HG03457 (cell line): Measurements from ENCODE around the gene DNAL1.
"Not testable (repeated sequence)": the region's sequence is repeated elsewhere in the genome, so short reads cannot be mapped to it uniquely, and the experiment has no call there.

Source experiments
- ATAC-seq: cut with Tn5 transposase; IDR thresholded peaks from one replicate; pipeline ENCODE4 v1.9.1; 2021; ENCODE audit warnings: moderate number of reproducible peaks; ENCODE audit not compliant: unreplicated experiment

Gene DNAL1, protein sequence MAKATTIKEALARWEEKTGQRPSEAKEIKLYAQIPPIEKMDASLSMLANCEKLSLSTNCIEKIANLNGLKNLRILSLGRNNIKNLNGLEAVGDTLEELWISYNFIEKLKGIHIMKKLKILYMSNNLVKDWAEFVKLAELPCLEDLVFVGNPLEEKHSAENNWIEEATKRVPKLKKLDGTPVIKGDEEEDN

DNA sequence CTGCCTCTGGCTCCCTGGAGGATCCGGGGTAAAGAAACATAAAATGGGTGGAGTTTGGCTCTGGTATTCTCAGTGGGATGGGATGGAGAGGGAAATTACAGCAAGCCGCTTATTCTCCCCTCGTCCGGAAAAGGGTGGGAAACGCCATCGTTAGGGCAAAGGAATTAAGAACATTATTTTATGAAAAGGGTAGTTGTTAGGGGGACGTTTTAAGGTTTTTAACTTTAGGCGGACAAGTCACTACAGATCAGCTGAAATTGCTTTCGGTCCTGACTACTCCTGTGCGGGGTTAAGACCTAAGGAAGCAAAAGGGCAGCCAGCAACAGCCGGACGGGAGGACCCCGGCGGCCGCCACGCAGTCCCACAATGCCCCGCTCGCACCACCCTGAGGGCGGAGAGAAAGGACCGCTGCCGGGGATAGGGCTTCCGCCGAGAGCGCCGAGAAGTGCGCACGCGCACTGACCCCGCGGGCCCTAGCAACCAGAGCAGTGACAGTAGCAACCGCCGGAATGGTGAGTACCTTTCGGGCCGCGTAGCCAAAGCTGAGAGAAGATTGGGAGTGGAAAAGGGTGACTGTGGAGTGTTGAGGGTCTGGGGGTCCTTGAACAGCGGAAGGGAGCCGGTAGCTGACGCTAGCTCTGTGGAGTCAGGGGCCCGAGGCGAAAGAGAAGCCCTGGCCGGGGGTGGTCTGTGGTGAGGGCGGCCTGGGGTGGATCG is at the start of gene DNAL1:
TSS of gene DNAL1 (plus strand) at position 456 of the 717 bp plus-strand sequence. CDS start at position 510, 54 bp downstream.
- peak; percentile 90 for ATAC-seq

DNA sequence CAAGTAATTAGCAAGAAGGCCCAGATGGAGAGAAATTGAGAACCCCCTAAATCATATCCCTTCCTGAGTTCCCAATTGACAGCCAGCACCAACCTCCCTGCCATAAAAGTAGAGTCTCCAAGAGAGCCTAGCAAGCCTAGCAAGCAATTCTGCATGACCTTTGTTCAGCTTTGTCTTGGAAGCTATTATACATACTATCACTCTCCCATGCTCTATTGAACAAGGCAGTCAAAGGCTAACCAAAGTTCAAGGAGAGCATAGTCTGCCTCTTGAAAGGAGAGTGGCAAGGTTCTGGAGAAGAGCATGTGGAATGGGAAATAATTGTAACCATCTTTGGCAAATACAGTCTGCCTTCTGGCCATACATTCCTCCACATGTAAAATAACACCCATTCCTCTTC is 45.3 kb upstream of the DNAL1 start:
- no peak for ATAC-seq

DNA sequence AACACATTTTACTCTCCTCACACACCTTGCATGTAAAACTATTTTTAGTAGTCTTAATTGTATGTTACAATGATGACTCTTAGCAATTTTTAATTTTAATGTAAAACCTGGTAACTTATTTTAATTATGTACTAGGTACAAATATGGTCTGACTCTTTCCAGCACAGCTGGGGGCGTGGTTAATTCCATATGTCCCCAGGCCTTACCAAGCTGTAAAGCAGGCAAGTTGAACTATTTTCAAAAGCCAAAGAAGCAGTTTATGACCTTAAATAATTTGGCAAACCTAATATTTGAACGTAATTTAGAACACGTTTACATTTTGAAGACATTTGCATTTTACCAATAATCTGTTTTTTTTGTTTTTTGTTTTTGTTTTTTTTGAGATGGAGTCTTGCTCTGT is 41.8 kb upstream of the DNAL1 start:
- no peak for ATAC-seq

DNA sequence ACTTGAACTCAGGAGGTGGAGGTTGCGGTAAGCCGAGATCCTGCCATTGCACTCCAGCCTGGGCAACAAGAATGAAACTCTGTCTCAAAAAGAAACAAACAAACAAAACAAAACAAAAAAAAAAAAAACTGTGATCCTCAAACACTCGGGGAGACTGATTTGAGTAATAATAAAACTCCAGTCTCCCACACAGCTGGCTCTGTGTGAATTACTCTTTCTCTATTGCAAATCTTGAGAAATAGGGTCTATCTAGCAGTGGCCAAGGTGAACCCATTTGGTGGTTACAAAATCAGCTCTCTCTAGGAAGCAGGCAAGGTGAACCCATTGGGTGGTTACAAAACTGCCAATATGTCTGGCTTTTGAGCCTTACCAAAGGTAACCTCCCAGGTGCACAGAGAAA is 38.5 kb upstream of the DNAL1 start:
- ATAC-seq, result no peak

DNA sequence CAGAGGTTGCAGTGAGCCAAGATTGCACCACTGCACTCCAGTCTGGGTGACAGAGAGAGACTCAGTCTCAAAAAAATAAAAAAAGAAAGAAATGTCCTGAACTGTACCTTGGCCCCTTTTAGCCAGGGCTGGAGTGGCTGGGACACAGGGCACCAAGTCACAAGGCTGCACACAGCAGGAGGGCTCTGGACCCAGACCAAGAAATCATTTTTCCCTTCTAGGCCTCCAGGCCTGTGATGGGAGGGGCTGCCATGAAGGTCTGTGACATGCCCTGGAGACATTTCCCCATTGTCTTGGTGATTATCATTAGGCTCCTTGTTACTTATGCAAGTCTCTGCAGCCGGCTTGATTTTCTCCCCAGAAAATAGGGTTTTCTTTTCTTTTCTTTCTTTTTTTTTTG is 37.5 kb upstream of the DNAL1 start:
- ATAC-seq, result no peak

DNA sequence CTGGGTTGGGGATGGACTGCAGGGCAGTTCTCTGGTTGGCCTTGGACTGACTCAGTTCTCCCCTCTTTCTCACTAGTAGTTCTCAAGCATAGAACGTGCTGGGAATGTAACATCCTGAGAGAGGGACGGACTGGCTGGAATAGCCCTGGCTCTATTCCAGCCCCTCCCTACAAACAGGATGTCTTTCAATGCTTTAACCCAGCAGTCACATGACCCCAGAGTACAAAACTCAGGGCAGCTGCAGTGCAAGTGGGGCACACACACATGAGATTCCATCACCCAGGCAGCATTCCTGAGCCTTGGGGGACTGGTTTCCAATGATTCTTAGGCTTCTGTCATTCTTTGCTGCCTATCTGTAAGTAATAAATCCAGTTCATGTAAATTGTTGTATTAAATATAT is 34.1 kb upstream of the DNAL1 start:
- no peak for ATAC-seq

DNA sequence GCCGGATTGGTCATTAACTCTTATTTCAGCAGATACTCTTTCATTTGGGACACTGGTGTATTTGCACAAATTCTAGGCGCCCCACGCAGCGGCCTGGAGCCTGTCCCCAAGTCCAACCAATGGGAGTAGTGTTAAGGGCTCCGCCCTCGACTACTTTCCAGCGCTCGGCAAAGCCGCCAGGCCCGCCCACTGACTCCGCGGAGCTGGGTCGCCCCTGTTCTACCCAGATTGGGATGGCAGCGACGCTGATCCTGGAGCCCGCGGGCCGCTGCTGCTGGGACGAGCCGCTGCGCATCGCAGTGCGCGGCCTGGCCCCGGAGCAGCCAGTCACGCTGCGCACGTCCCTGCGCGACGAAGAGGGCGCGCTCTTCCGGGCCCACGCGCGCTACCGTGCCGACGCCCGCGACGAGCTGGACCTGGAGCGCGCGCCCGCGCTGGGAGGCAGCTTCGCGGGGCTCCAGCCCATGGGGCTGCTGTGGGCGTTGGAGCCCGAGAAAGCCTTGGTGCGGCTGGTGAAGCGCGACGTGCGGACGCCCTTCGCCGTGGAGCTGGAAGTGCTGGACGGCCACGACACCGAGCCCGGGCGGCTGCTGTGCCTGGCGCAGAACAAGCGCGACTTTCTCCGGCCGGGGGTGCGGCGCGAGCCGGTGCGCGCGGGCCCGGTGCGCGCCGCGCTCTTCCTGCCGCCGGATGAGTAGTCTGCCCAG is 32.3 kb upstream of the DNAL1 start, which contains the start of gene ACOT6:
TSS of gene ACOT6 (plus strand) at position 179 of the 707 bp plus-strand sequence. CDS start at position 234, 55 bp downstream.
- peak; percentile 48 for ATAC-seq

DNA sequence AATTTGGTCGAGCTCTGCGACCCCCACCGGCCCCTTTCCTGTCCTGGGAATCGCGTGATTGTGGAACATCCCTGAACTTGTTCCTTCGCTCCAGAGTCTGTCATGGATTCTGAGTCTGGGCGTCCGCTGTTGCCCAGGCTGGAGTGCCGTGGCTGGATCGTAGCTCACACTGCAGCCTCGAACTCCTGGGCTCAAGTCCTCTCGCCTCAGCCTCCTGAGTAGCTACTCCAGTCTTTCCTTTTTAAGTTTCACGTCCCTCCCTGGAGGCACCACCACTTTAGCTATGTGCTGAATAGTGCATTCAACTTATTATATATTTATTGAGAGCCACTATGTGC is 31.8 kb upstream of the DNAL1 start:
- no peak for ATAC-seq

DNA sequence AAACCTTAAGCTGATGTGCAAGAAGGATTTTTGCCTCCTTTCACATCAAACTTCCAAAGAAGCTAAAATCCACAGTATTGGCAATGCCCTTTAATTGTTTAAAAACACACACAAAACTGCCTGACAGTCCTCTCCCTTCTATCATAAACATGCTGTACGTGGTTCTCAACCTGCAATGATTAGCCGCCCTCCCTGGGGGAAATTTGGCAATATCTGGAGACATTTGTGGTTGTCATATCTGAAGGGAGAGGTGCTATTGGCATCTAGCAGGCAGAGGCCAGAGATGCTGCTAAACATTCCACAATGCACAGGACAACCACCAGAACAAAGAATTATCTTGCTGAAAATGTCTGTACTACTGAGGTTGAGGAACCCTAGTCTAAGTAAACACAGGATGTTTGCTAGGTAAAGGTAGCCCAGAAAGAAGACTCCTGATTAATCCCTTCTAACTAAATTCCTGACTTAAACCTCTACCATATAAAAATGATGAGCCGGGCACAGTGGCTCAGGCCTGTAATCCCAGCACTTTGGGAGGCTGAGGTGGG is 31.3 kb upstream of the DNAL1 start:
- ATAC-seq, result no peak

DNA sequence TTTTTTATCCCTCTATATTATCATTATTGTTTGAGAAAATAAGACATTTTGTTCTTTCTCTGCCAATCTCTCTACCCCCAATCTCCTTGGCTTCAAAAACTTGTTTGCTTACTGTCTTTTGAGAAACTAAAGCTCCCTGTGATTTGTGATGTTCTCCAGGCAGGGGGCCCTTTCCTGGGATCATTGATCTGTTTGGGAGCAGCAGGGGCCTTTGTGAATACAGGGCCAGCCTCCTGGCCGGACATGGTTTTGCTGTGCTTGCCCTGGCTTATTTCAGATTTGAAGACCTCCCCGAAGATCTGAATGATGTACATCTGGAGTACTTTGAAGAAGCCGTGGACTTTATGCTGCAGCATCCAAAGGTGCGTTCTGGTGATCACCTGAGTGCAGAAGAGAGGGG is 28.0 kb upstream of the DNAL1 start:
- ATAC-seq, result no peak

DNA sequence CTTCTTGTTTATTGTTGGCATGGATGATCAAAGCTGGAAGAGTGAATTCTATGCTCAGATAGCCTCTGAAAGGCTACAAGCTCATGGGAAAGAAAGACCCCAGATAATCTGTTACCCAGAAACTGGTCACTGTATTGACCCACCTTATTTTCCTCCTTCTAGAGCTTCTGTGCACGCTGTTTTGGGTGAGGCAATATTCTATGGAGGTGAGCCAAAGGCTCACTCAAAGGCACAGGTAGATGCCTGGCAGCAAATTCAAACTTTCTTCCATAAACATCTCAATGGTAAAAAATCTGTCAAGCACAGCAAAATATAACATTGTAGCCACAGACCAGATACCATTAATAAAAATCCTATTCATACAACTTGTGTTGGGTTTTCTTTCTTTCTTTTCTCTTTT is 25.3 kb upstream of the DNAL1 start:
- no peak for ATAC-seq

DNA sequence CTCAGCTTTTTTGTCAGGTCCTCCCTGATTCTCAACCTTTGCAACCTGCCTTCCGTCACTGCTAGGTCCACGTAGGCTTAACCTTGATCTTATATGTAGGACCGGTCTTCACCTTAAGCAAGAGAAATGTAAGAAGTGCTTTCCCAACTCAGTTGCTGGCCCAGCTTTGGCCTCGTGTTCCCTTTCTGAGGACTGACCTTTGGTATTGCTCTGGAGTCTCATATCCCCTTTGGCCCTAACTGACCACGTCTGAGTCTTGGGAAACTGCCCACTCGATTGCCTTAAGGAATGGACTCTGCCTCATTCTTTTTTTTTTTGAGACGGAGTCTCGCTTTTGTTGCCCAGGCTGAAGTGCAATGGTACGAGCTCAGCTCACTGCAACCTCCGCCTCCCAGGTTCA is 24.5 kb upstream of the DNAL1 start:
- no peak for ATAC-seq

DNA sequence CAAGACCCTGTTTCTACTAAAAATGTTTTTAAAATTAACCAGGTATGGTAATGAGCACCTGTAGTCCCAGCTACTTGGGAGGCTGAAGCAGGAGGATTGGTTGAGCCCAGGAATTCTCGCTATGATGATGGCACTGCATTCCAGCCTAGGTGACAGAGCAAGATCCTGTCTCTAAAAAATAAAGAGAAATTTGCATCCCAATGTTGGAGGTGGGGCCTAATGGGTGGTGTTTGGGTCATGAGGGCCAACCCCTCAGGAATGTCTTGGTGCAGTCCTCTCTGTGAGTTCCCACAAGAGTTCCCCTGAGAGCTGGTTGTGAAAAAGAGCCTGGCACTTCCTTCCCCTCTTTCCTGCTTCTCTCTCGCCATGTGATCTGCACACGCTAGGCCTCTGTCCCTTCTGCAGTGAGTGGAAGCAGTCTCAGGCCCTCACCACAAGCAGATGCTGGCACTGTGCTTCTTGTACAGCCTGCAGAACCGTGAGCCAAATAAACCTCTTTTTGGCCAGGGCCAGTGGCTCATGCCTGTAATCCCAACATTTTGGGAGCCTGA is 21.2 kb upstream of the DNAL1 start:
- ATAC-seq, result no peak

DNA sequence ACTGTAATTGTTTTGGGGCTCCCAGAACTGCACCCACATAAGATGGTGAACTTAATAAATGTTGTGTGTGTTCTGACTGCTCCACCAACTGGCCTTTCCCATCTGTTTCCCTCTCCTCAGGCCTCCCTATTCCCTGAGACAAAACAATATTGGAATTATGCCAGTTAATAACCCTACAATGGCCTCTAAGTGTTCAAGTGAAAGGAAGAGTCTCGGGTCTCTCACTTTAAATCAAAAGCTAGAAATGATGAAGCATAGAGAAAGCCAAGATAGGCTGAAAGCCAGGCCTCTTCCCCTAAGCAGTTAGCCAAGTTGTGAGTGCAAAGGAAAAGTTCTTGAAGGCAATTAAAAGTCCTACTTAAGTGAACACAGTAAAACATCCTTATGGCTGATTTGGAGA is 19.1 kb upstream of the DNAL1 start:
- no peak for ATAC-seq

DNA sequence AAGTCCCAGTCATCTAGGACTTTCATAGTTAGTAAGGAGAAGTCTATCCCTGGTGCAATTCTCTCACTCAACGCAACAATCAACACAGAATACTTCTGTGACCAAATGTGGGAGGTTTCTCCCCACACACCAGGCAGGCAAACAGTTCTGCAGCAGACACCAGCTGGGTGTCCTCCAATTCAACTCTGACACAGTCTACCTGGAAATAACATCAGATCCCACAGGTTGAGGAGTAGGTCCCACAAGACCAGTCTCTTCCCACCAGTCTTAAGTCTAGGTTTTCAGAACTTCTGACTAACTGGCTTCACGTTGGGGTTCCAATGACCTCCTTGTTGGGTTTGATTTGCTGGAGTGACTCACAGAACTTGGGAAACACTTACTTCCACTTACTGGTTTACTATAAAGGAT is 17.6 kb upstream of the DNAL1 start:
- ATAC-seq, result no peak

DNA sequence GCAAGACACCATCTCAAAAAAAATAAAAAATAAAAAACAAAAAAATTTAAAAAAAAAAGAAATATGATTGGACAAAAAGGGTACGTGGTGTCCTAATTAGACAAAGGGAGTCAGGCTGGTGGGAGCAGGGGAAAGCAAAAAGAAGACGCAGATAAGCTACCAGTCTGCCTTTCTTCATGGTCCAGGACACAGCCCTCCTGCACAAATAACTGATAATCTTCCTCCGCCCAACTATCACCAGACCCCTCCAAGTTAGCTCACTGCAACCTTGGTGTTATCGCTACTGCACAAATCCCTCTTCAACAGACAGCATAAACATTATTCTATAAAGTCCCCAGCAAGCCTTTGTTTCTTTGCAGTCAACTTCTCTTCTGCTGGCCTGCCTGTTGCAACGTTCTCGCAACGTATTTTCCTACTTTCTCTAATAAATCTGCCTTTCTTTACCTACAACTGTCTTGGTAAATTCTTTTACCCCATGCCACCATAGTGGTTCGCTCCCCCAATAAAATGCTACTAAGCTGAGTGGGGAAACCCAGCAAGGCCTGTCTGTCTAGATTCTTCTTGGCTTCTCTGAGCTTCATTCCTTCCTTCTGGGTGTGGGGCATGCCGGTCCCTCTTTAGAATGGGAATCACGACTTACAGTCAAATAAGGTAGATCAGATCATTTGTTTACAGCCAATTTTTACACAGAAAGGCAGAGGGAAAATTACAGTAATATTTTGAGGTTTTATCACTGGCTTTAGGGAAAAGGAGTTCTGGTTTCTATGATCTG is 14.6 kb upstream of the DNAL1 start:
- no peak for ATAC-seq

DNA sequence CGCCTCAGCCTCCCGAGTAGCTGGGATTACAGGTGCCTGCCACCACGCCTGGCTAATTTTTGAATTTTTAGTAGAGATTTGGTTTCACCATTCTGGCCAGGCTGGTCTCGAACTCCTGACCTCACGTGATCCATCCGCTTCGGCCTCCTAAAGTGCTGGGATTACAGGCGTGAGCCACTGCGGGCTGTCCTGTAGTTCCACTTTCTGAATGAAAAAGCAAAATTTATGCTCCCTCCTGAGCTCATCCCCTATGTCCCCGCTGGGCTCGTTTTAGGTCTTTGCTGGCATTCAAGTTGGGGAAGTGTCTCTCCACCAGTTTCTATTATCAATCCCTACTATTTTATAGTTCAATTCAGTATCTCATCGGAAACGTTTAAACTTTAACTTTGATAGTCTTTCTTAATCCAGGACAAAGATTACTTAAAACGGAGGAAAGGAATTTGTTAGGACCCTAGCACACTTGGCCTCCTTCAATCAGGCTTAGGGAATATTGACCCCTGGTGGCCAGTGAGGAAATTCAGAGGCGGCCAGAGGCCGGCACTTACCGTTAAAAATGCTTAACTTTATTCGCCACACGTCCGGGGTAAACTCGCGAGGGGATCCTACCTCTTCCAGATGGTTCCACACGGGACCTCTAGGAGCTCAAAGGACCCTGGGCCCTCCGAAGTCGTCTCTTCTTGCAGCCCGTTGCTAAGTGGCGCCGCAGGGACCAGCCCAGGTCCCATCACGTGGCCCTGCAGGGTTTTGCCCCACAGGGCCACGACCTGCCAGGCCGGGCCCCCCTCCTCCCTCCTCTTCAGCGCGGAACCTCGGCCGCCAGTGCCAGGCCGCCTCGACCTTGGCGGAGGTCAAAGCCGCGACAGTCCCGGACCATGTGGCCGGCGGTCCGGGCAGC is 11.4 kb upstream of the DNAL1 start:
- no peak for ATAC-seq

DNA sequence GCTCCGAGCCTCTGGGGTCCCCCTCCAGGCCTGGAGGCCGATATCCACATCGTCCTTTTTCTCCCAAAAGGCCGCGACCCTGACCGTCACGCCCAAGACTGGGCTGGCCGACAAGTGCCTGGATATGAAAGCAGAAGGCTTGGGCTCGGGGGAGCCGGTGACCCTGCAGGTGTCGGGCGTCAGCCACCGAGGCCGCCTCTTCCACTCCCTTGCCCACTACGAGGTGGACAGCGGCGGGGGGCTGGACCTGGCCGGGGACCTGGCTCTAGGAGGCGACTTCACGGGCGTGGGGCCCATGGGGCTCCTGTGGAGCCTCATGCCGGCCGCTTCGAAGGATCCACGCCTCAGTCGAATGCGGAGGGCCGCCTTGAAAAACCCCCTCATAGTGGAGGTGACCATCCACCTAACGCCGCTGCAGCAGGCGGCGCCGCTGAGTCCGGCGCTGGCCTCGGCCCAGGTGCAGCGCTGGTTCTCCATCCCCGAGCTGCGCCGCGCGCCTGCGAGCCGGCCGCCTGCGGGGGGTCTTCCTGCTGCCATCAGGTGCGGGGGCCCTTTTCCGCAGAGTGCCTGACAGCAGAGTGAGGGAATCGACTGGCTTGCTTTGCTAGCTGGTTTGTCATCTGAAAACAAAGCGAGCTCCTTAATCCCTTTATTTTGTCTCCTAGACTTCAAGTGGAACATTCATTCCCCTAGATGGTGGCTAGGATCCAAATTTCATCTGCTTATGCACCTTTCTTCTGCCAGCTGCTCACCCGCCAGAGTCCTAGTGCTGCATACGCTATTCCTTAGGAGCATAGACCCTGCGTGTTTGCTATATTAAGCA is 10.6 kb upstream of the DNAL1 start:
- no peak for ATAC-seq

DNA sequence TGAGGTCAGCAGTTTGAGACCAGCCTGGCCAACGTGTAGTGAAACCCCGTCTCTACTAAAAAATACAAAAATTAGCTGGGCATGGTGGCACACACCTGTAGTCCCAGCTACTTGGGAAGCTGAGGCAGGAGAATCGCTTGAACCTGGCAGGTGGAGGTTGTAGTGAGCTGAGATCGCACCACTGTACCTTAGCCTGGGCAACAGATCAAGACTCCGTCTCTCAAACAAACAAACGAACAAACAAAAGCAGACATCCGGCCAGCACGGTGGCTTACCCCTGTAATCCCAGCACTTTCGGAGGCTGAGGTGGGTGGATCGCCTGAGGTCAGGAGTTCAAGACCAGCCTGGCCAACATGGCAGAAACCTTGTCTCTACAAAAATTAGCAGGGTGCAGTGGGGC is 8.4 kb upstream of the DNAL1 start:
- ATAC-seq, result not testable (repeated sequence)
